Measurements from ENCODE around the gene L1CAM. TPM values are rescaled to one million over a fixed set of nuclear protein-coding genes. Genes with fewer than 3 reads are reported as not detected.

Gene L1CAM
- total and polyA plus RNA-seq, 2 of the 8 experiments (the other 6 are each of a cell fraction or from before 2014, with no cell fraction given) = 11.0 to 43.0 TPM

DNA sequence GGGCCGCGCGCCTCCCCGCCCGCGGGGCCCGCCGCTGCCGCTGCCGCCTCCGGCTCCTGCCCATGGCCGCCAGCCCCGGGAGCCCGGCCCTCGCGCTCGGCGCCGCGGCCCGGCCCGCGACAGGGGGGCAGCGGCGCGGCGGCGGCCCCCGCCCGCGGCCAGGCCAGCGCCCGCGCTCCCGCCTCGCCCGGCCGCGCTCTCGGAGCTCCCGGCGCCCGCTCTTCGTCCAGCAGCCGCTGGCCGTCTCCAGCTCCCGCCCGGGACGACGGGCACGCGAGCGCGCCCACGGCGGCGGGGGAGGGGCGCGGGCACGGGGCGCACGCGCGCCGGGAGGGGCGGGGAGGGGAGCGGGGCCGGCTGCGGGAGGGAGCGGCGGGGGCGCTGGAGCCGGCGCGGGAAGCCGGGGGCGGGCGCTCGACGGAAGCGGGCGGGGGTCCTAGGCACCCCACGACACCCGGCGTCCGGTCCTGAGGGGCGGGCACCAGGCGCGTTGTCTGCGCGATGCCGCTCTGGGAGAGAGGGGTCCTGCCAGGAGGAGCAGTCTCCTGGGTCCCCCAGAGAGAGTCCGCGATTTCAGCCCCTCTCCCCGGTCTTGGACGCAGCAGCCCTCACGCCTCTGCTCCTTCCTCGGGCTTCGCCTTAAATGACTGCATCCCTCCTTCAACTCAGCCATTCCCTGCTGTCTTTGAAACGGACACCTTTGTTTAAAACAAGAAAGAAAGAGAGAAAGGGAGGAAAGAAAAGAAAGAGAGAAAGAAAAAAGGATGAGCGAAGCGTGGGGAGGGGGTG lies 55.1 kb downstream of the L1CAM start:
- no peak for DNase-seq (ENCODE audit: low read depth in 1 of 2, low spot score in 2 of 2)
- no peak overlapping the region for H3K27ac ChIP-seq (ENCODE audit: low read depth, low read length)
- WGBS, 2 experiments (ENCODE audit: extremely low coverage in 1 of 2, insufficient coverage in 1 of 2, insufficient read length in 1 of 2, insufficient replicate concordance in 2 of 2, low coverage in 1 of 2, low lambda C conversion rate in 2 of 2, missing lambda C conversion rate in 1 of 2) = 0% methylated on average over 9 of the region's 102 CpGs; no CpG with 5 or more reads in 1 of the 2 experiments
- TF ChIP-seq CBX5 (IDR thresholded peaks at IDR 0.05; ENCODE audit: low read depth, low read length) = no peak
- TF ChIP-seq, protein P1, sequence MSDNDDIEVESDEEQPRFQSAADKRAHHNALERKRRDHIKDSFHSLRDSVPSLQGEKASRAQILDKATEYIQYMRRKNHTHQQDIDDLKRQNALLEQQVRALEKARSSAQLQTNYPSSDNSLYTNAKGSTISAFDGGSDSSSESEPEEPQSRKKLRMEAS (IDR thresholded peaks at IDR 0.05) = no peak
- TF ChIP-seq POLR2AphosphoS5 (IDR thresholded peaks at IDR 0.05; ENCODE audit: low read depth, low read length) = no peak
- TF ChIP-seq SP4 (IDR thresholded peaks at IDR 0.05; ENCODE audit: low read length) = no peak
- TF ChIP-seq BCL11A (IDR thresholded peaks at IDR 0.05; ENCODE audit: low read depth in 2 of 2, low read length in 2 of 2) = no peak
- no peak for TF ChIP-seq RFX5 (IDR thresholded peaks at IDR 0.05; ENCODE audit: borderline replicate concordance, low read depth, low read length)
- TF ChIP-seq GABPA (IDR thresholded peaks at IDR 0.05; ENCODE audit: borderline replicate concordance, insufficient read depth, low read length) = no peak
- TF ChIP-seq RNF2 (IDR thresholded peaks at IDR 0.05; ENCODE audit: borderline replicate concordance, low read depth, low read length, missing control alignments, poor library complexity, severe bottlenecking) = no peak
- TF ChIP-seq, protein P2, sequence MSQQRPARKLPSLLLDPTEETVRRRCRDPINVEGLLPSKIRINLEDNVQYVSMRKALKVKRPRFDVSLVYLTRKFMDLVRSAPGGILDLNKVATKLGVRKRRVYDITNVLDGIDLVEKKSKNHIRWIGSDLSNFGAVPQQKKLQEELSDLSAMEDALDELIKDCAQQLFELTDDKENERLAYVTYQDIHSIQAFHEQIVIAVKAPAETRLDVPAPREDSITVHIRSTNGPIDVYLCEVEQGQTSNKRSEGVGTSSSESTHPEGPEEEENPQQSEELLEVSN (IDR thresholded peaks at IDR 0.05) = no peak
- no peak for TF ChIP-seq POU5F1 (IDR thresholded peaks at IDR 0.05; ENCODE audit: low read depth, low read length)
- TF ChIP-seq HDAC2 (IDR thresholded peaks at IDR 0.05; ENCODE audit: borderline replicate concordance in 1 of 2, low read depth in 2 of 2, low read length in 2 of 2) = no peak

More for the DNA sequence above, 55.1 kb downstream of the L1CAM start:
- no peak overlapping the region for H4K5ac ChIP-seq (ENCODE audit: insufficient read length, low read depth, low read length)
- H2BK15ac ChIP-seq (ENCODE audit: low read length) = no peak overlapping the region
- H3K4ac ChIP-seq (replicated peaks; ENCODE audit: insufficient read length, low read depth, low read length) = no peak overlapping the region
- H3K9ac ChIP-seq (replicated peaks in 1 of 4; ENCODE audit: extremely low read depth in 1 of 4, low read depth in 3 of 4, low read length in 3 of 4) = peak overlapping the region in 1 of 4 experiments; percentile 43; a peak in 1 of 7 replicates
- no peaks in the 10 kb centered on the region for H3K36me3 ChIP-seq (ENCODE audit: control insufficient read depth in 2 of 4, insufficient read depth in 4 of 4, low read length in 3 of 4)
- no peaks in the 10 kb centered on the region for H4K20me1 ChIP-seq (replicated peaks in 1 of 2; ENCODE audit: control insufficient read depth in 1 of 2, insufficient read depth in 2 of 2, low read length in 2 of 2)
- peaks cover 11 to 34% of the 10 kb centered on the region in 2 experiments; a peak in 3 of 4 replicates for H3K79me2 ChIP-seq (ENCODE audit: control insufficient read depth in 1 of 2, insufficient read depth in 2 of 2, low read length in 2 of 2)
- no peak overlapping the region for H3K14ac ChIP-seq (ENCODE audit: insufficient read length)
- H3K4me1 ChIP-seq (replicated peaks in 1 of 4; ENCODE audit: control insufficient read depth in 3 of 4, insufficient read depth in 4 of 4, low read length in 3 of 4) = peaks cover 0 to 15% (median 8%) of the 10 kb centered on the region in 4 experiments; a peak in 5 of 7 replicates
- peak overlapping the region; percentile 32 to 61 (median 46); a peak in 6 of 8 replicates for H3K4me3 ChIP-seq (ENCODE audit: extremely low read depth in 1 of 4, insufficient read depth in 2 of 4, low read depth in 3 of 4, low read length in 4 of 4)
- H2AK5ac ChIP-seq (ENCODE audit: low read depth, low read length) = no peak overlapping the region
- ChIA-PET CTCF (ENCODE audit: partially characterized antibody) (no interaction called here), POLR2A (ENCODE audit: partially characterized antibody) (no interaction called here)
- H4K8ac ChIP-seq (ENCODE audit: extremely low read depth, insufficient read depth, low read length) = no peak overlapping the region; the same call in 1 of the 2 replicates
- no peak for FAIRE-seq
- no peaks in the 10 kb centered on the region for H3K23me2 ChIP-seq (ENCODE audit: low read depth, low read length)
- H3K56ac ChIP-seq (replicated peaks; ENCODE audit: insufficient read length, low read depth, low read length) = no peak overlapping the region
- no peak overlapping the region for H4K91ac ChIP-seq (replicated peaks; ENCODE audit: insufficient read length, low read length)
- H2BK120ac ChIP-seq (replicated peaks; ENCODE audit: low read depth, low read length) = no peak overlapping the region
- no peak overlapping the region for H3K23ac ChIP-seq (ENCODE audit: insufficient read length)
- no peak overlapping the region; the same call in 1 of the 2 replicates for H2BK5ac ChIP-seq (ENCODE audit: low read depth, low read length)
- H3K18ac ChIP-seq (ENCODE audit: extremely low read depth, low read length) = no peak overlapping the region
- no peak overlapping the region for H2BK12ac ChIP-seq (ENCODE audit: low read depth, low read length)
- no peak overlapping the region for H2AFZ ChIP-seq (ENCODE audit: low read length)
- H2BK20ac ChIP-seq (ENCODE audit: low read length) = no peak overlapping the region
- H3K9me3 ChIP-seq (ENCODE audit: insufficient read depth in 2 of 2, low read depth in 1 of 2, low read length in 1 of 2) = no peaks in the 10 kb centered on the region
- peak overlapping the region; percentile 60 to 79 for H3K4me2 ChIP-seq (ENCODE audit: insufficient read depth in 1 of 2, low read depth in 2 of 2, low read length in 2 of 2)
- H3K27me3 ChIP-seq (replicated peaks in 1 of 4; ENCODE audit: control insufficient read depth in 3 of 4, extremely low read depth in 1 of 4, insufficient read depth in 3 of 4, low read length in 3 of 4) = peaks cover 0 to 6% (median 2%) of the 10 kb centered on the region in 4 experiments; a peak in 3 of 7 replicates
- no peaks in the 10 kb centered on the region for H3K79me1 ChIP-seq (ENCODE audit: low read depth, low read length)
